Camera-type eye (tissue), 1 donor: ENCODE results near the gene MYO1E. TPM values are rescaled to one million over a fixed set of nuclear protein-coding genes. Genes with fewer than 3 reads are reported as not detected.

Experiments used
- total RNA-seq: library from RNA; depleted of rRNA; stranded (reverse); fragments of >200 nt; gene quantifications from one replicate; pipeline ENCODE4 v1.2.3, GENCODE V29; 2014

Gene MYO1E
- 48.5 TPM for total RNA-seq

DNA sequence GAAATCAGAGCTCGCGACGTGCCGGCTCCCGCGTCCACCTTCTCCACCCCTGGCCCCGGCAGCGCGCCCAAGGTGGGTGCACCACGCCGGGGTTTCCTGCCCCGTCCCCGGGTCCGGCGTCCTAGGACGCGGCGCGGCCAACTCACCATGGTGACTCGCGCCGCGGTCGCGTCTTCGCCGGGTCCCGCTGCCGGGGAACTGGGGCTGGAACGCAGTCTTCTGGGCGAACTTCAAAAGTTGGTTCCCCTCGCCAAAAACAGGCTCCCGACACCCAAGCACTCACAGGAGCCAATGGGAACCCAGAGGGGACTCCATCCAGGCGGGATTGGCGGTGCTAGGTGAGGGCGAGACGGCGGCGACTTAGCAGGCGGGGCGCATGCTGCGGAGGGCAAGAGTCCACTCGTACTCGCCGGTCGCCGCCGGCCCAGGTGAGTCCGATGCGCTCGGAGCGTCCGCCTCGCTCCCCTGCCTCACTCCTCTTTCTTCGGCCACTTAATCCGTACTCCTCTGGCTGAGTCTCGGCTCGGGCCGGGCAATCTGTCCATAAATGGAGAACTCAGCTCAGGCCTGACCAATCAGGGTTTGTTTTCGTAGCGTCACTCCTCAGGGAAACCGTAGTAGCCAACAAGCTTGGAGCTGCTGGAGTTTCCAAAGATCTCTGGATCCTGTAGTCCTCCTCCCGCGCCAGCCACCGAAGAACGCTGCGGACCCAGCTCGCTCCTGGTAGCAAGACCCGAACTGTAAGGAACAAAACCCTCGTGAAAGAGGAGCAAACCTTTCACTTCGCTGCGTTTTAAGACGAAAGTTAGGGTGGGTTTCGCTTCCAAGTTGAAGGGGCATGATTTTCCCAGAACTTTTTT, at the start of gene MYO1E:
TSS of gene MYO1E (minus strand) at position 520 of the 860 bp plus-strand sequence. CDS start at position 149, 371 bp downstream.

DNA sequence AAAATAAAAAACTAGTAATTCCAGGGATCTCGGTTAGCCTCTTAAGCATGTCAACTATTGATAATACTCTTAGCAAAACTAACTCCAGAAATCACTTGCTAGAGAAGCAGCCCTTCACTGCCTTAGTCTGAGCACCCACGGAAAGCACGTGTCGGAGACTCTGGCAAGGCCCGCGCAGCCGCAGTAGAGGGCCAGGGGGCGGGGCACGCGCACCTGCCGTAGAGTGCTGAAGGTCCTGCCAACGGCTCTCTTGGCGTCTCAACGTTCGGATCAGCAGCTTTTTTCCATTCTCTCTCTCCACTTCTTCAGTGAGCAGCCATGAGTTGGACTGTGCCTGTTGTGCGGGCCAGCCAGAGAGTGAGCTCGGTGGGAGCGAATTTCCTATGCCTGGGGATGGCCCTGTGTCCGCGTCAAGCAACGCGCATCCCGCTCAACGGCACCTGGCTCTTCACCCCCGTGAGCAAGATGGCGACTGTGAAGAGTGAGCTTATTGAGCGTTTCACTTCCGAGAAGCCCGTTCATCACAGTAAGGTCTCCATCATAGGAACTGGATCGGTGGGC, 166.0 kb downstream of the MYO1E start, which contains the start of gene LDHAL6B:
TSS of gene LDHAL6B (plus strand) at position 221 of the 561 bp plus-strand sequence. CDS start at position 319, 98 bp downstream.

DNA sequence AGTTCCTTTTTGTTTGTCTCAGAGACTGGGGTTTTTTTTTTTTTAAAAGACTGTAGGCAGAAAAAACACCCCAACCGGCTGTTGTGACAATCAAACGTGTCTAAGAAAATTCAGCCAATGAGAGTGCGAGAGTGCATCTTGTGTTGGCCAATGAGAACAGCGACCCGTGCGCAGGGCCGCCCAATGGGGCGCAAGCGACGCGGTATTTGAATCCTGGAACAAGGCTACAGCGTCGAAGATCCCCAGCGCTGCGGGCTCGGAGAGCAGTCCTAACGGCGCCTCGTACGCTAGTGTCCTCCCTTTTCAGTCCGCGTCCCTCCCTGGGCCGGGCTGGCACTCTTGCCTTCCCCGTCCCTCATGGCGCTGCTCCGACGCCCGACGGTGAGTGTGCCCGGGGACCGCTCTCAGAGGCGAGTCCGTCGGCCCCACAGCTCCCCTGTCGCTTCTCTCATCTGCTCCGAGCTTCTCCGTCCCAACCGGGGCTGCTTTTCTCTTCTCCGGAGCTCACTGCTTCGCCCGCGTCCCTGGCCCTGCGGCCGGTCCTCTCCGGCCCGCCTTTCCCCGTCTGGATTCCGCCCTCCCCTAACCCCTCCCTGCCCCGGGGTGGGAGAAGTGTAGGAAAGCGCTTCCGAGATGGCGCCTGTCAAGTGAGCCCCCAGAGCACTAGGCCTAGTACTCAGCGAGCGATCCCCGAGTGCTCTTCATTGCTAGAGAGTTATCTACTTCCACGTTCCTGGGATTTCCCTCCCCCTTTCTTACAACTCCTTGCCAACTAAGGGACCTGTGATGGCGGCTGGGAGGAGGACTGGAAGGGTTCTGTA, 267.5 kb downstream of the MYO1E start, which contains the start of gene CCNB2:
TSS of gene CCNB2 (plus strand) at position 235 of the 821 bp plus-strand sequence. CDS start at position 358, 123 bp downstream.

Other genes starting within 250 kb of the MYO1E start
- gene LDHAL6B, start 166.0 kb downstream of the MYO1E start, total RNA-seq = not detected
- gene FAM81A, start 65.3 kb upstream of the MYO1E start, total RNA-seq = 4.2 TPM
- gene GCNT3, start 238.9 kb upstream of the MYO1E start, total RNA-seq = 0.99 TPM